Fibroblast of skin of back (primary cell): ENCODE data around the gene FARS2.

Experiments
- DNase-seq: peaks from one replicate; pipeline ENCODE4 v3.0.0-alpha.2; 2013

FARS2 gene

GRCh38 chr6:5249451-5250122 lies 11.7 kb upstream of the FARS2 start:
- DNase-seq, result no peak

- no peak for DNase-seq
These were observed 10.9 kb upstream of the FARS2 start for GRCh38 chr6:5250451-5250850.

- DNase-seq, result no peak
These were observed 10.4 kb upstream of the FARS2 start for GRCh38 chr6:5250911-5251310.

GRCh38 chr6:5256952-5257351 lies 4.4 kb upstream of the FARS2 start:
- DNase-seq, result no peak

- no peak for DNase-seq
These were observed 3.9 kb upstream of the FARS2 start for GRCh38 chr6:5257400-5257799.

GRCh38 chr6:5259428-5259827 lies 1.9 kb upstream of the FARS2 start:
- DNase-seq, result no peak

- DNase-seq, result peak; percentile 52
These were observed 1.1 kb upstream of the FARS2 start for GRCh38 chr6:5260111-5260620.

GRCh38 chr6:5261545-5262109 lies 314 bp downstream of the FARS2 start:
- DNase-seq, result no peak

GRCh38 chr6:5266423-5266822 lies 5.1 kb downstream of the FARS2 start:
- no peak for DNase-seq

- DNase-seq, result no peak
These were observed 8.9 kb downstream of the FARS2 start for GRCh38 chr6:5270093-5270680.

GRCh38 chr6:5271926-5272325 lies 10.6 kb downstream of the FARS2 start:
- DNase-seq, result no peak

- no peak for DNase-seq
These were observed 12.9 kb downstream of the FARS2 start for GRCh38 chr6:5274231-5274630.

- peak; percentile 43 for DNase-seq
These were observed 14.2 kb downstream of the FARS2 start for GRCh38 chr6:5275497-5275896.

- DNase-seq, result no peak
These were observed 15.3 kb downstream of the FARS2 start for GRCh38 chr6:5276581-5276980.

GRCh38 chr6:5277589-5277988 lies 16.3 kb downstream of the FARS2 start:
- DNase-seq, result no peak

- DNase-seq, result no peak
These were observed 16.7 kb downstream of the FARS2 start for GRCh38 chr6:5278047-5278446.

- DNase-seq, result no peak
These were observed 17.3 kb downstream of the FARS2 start for GRCh38 chr6:5278565-5279120.

GRCh38 chr6:5279891-5280338 lies 18.6 kb downstream of the FARS2 start:
- peak; percentile 49 for DNase-seq

GRCh38 chr6:5280920-5281319 lies 19.6 kb downstream of the FARS2 start:
- no peak for DNase-seq

- DNase-seq, result no peak
These were observed 20.9 kb downstream of the FARS2 start for GRCh38 chr6:5282191-5282623.

GRCh38 chr6:5285081-5285480 lies 23.8 kb downstream of the FARS2 start:
- DNase-seq, result no peak

- DNase-seq, result no peak
These were observed 24.2 kb downstream of the FARS2 start for GRCh38 chr6:5285526-5285925.

- no peak for DNase-seq
These were observed 25.5 kb downstream of the FARS2 start for GRCh38 chr6:5286780-5287179.
